GM21528 (cell line): ENCODE measurements around the gene FN3K.
"Not testable (repeated sequence)": the region's sequence is repeated elsewhere in the genome, so short reads cannot be mapped to it uniquely, and the experiment has no call there.

Experiments
- ATAC-seq: cut with Tn5 transposase; IDR thresholded peaks from one replicate; pipeline ENCODE4 v1.9.1; 2021; ENCODE audit warnings: mild to moderate bottlenecking, moderate library complexity; ENCODE audit not compliant: unreplicated experiment, low FRiP score

The FN3K gene

DNA sequence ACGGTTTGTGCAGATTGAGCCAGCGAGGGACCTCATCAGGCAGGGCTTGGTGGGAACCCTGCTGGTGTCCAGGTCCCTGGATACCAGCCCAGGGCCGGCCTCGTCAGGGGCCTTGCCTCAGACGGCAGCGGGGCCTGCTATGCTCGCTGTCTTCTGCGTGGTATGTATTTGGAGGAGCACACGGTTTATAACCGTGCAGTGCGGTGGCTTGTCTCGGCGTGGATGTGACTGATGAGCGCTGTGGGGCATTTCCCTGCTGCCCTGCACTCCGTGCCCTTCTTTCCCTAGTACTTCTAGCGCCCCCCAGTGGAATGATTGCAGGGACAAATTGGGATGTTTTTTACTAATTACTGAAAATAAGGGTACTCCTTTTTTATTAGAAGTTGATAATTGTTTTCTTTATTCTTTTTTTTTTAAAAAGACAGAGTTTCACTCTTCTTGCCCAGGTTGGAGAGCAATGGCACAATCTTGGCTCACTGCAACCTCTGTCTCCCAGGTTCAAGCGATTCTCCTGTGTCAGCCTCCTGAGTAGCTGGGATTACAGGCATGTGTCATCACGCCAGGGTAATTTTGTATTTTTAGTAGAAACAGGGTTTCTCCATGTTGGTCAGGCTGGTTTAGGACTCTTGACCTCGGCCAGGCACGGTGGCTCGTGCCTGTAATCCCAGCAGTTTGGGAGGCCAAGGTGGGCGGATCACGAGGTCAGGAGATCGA is 31.8 kb downstream of the FN3K start:
- ATAC-seq, result no peak

DNA sequence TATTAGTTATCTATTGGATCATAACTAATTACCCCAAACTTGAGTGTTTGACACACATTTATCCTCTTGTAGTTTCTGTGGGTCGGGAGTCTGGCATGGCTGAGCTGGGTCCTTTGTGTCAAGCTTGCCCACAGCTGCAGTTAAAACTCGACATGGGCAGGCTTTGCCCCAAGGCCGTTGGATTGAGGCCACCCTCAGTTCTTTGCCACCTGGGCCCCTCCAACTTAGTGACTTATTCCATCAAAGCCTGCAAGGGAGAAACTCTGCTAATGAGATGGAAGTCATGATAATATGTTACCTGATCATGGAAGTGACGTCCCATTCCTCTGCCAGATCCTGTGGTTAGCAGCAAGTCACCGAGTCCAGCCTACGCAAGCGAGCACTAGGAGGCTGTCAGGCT is 33.6 kb downstream of the FN3K start:
- ATAC-seq, result no peak

DNA sequence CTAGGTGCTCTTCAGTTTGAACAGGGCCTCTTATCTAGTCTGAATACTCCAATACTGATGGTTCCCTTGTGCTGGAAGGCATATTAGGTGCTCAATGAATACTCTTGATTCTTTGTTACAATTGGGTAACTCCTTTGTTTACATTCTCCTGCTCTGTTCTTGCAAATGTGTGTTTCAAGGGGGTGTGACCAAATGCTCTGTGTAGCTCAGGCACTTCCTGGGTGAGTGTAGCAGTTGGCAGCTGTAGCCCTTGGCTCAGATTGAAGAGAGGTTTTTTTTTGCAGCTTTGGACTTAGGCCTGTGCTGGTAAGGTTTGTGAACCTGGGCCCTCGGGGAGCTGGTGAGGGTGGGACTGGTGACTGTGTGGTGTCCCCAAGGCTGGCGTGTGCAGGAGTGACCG is 36.6 kb downstream of the FN3K start:
- no peak for ATAC-seq

DNA sequence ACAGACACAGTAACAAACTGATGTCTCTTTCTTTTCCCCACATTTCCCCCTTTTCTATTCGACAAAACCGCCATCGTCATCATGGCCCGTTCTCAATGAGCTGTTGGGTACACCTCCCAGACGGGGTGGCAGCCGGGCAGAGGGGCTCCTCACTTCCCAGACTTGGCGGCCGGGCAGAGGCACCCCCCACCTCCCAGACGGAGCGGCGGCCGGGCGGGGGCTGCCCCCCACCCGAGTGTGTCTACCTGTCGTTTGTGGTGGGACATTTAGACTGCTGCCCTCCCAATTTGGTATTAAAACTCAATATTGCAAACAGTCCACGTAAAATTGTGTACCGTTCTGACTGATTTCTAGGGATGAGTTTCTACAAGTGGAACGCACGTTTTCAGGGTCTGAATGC is 39.0 kb downstream of the FN3K start:
- ATAC-seq, result not testable (repeated sequence)

DNA sequence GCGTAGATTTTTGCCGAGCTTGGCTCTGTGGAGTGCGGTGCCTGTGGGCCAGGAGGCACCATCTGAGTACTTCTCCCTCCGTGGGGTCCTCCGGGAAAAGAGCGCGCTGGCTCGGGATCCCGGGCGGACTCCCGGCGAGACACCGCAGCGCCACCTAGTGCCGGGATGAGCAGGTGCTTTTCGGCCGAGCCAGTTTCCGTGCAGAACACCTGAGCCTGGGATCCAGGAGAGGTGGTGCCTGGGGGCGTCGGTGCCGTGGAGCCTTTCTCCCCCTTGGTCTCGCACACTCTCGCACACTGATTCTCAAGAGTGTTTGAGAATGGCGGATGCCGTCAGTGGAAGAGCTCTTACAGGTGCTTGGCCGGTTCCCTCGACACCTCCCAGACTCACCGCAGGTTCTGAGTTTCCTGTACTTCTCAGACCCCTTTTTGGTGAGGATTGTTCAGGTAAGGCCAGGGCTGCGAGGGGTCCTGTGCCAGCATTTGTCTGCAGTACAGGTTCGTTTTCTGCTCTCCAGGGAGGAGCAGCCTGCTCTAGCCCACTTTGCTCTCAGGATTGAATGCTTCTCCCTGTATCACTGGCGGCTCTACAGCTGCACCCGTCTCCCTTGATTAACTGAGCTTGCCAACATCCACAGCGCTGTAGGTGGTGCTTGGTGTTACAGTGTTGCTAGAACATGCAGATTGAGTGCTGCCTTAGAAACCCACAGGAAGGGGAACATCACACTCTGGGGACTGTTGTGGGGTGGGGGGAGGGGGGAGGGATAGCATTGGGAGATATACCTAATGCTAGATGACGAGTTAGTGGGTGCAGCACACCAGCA is 39.8 kb downstream of the FN3K start:
- ATAC-seq, result no peak

DNA sequence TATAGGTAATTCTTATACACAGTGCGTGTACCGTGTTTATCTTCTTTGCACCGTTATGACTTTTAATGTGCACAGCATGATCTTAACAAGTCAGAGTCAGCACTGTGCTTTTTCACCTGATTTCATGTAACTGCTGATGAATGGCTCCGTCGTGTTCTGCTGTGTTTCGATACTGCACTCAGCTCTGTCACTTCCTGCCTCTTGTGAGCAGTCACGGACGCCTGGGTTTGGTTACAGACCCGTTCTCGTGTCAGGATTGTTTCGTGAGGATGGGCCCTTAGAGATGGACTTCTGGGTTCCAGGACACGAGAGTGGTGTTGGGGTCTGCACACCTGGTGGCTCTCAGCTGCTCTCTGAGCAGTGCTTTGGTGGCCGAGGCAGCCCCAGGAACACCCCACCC is 41.0 kb downstream of the FN3K start:
- no peak for ATAC-seq

DNA sequence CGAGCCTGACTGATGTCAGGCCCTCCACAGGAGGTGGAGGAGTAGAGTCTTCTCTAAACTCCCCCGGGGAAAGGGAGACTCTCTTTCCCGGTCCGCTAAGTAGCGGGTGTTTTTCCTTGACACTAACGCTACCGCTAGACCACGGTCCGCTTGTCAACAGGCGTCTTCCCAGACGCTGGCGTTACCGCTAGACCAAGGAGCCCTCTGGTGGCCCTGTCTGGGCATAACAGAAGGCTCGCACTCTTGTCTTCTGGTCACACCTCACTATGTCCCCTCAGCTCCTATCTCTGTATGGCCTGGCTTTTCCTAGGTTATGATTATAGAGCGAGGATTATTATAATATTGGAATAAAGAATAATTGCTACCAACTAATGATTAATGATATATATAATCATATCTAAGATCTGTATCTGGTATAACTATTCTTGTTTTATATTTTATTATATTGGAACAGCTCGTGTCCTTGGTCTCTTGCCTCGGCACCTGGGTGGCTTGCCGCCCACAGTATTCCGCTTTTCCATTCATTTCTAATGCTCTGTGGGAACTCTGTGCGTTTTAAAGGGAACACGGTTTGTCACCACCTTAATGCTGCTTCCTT is 42.5 kb downstream of the FN3K start:
- ATAC-seq, result not testable (repeated sequence)

DNA sequence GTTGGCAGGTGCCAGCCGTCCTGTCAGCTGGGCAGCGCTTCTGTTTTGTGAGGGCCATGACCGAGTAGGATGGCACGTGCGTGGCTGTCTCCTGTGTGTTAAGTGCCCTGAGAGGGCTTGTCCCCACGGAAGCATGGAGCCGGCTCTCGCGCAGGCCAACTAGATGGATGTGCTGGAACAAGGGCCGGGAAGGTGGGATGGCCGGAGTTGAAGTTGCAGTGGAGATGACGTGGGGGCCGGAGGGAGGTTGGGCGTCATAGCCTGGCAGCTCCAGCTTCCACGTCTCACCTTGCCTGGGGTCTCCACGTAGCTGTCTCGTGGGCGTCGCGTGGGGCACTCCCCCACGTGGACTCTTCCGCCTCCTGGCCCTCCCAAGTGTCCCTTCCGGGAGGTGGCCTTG is 44.1 kb downstream of the FN3K start:
- no peak for ATAC-seq

DNA sequence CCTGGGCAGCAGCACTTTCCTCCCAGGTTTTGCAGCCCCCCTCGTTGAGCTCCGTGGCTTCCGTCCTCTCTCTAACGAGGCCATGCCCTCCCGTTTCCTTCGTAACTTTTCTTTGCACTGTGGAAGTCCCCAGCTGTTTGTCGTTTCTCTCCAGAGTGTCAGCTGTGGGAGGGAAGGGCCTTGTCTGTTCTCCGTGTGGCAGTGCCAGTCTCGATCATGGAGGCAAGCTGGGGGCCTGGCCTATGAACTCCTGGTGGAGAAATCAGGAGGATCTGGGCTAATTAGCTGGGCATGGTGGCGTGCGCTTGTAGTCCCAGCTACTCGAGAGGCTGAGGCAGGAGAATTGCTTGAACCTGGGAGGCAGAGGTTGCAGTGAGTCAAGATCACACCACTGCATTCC is 44.8 kb downstream of the FN3K start:
- no peak for ATAC-seq

DNA sequence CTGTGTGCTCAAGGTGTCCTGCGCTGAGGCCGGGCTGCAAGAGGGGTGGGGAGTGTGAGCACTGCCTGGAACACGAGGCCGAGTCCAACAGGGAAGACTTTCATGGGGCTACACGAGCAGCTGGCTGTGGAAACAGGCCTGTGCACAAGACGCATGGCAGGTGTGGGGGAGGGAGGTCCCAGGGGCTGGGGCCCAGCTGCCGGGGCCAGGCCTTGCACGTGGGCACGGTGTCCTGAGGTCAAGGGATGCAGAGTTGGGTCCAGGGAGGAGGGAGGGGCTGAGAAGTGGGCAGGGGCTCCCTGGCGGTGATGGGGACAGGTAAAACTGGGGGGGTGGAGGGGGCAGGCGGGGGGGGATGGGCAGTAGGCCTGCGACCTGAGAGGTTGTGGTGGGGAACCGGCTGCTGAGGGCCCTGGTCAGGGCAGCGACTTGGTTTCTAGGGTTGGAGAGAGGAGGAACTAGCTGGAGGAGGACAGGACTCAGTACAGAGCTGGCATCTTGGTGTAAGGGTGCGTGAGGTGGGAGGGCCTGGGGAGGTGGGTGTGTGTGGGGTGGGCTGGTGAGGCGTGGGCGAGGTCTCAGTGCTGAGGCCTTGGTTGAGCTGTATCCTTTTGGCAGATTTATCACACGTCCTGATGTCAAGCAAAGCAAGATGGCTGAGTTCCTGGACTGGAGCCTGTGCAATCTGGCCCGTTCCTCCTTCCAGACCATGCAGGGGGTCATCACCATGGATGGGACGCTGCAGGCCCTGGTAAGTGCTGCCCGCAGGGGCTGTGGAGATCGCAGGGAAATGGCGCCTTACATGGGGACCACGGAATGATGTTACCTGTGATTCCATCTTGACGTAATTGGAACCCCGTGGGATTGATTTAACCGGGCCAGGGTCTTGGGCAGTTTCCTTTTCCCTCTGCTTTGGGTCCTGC is 45.8 kb downstream of the FN3K start:
- no peak for ATAC-seq

DNA sequence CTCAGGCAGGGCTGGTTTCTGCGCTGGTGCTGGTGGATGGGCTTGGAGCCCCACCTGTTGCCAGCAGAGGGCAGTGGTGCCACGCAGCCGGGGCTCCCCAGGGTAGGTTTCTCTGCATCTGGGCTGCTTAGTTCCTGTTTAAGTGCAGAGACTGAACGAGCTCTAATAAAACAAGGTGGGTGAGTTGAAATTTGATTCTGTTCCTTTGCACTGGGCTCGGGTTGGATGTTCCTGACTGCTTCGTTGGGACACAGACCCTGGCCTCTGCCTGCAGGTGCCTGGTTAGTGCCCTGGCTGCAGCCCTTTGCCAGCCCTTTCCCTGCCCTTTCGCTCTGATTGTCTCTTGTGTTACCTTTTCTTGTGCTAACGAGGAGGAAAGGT is 46.5 kb downstream of the FN3K start:
- ATAC-seq, result no peak

DNA sequence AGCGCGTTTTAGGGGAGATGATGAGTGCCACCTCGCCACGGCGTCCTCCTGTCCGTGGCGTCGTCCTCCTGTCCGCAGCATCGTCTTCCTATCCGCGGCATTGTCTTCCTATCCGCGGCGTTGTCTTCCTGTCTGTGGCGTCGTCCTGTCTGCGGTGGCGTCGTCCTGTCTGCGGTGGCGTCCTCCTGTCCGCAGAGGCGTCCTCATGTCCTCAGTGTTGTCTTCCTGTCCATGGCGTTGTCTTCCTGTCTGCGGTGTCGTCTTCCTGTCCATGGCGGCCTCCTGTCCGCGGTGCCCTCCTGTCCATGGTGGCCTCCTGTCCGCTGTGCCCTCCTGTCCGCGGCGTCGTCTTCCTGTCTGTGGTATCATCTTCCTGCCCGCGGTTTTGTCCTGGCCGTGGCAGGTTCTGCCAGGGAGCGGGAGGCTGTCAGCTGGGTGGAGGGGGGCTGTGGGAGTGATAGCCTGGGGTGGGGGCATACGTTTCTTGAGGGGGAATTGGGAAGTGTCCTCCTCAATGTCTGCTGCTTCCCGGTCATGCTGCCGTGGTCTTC is 47.3 kb downstream of the FN3K start:
- ATAC-seq, result no peak

DNA sequence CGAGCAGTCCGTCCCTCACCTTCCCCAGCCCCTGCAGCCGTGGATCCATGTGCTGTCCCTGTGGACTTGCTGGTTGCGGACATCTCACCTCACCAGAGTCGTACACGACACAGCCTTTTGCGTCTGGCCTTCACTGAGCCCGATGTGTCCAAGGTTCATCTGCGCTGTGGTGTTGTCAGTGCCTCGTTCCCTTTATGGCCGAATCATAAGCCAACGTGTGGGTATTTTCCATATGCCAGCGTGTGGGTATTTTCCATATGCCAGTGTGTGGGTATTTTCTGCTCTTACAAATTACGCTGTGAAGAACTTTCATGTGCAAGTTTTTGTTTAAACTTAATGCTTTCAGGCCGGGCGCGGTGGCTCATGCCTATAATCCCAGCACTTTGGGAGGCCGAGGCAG is 48.1 kb downstream of the FN3K start:
- no peak for ATAC-seq

DNA sequence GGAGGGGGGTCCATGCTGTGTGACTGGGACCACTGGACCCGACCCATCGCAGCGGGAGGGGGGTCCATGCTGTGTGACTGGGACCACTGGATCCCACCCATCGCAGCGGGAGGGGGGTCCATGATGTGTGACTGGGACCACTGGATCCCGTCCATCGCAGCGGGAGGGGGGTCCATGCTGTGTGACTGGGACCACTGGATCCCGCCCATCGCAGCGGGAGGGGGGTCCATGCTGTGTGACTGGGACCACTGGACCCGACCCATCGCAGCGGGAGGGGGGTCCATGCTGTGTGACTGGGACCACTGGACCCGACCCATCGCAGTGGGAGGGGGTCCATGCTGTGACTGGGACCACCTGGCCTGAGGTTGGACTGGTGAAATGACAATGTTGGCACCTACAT is 50.2 kb downstream of the FN3K start:
- ATAC-seq, result not testable (repeated sequence)

DNA sequence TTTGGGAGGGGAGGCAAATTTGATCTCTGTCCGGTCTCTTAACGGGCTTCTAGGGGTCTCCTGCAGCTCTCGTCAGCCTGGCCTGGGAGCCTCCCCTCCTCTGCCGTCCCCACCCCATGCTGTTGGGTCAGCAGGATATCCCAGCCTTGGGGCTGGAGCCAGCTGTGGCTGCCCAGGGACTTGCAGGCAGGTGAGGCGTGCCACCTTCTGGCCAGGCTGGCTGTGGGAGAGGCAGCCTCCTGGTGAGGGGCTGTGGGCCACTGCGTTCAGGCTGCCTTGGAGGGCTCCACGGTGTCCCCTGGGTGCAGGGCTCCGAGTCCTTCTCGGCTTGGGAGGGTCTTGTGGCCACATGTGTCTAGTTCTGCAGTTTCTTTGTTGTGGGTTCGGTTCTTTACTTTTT is 51.0 kb downstream of the FN3K start:
- no peak for ATAC-seq

DNA sequence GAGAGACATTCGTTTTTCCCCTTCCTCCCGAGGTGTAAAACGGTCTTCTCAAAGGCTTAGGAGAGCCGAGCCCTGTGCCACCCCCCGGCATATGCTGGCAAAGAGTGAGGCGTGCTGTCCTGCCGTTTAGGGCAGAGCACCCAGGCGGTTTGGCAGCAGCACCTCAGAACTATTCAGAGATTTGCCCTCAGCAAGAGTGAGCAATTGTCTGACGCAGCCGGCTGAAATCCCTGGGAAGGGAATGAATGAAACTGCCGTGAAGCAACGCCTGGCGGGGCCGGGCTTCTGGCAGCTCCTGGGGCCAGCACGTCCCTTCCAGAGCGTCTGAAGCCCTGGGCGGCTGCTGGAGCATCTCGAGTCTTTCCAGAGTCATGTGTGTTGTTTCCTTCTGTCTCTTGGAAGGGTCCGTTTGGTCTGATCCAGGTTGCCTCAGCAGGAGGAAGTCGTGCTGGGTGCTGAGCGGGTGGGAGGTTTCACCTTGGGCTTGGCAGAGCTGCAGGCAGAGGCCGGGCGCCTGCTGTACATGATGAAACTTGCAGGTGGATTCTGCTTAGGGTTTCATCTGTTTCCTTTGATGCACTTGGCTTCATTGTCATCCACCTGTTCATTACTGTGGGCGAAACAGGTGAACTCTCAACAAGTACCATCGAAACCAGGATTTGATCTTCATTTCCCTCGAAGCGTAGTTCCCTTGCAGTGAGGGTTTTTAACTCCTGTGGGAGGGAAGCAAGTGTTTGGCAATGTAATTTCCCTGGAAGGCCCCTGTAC is 51.9 kb downstream of the FN3K start:
- no peak for ATAC-seq

DNA sequence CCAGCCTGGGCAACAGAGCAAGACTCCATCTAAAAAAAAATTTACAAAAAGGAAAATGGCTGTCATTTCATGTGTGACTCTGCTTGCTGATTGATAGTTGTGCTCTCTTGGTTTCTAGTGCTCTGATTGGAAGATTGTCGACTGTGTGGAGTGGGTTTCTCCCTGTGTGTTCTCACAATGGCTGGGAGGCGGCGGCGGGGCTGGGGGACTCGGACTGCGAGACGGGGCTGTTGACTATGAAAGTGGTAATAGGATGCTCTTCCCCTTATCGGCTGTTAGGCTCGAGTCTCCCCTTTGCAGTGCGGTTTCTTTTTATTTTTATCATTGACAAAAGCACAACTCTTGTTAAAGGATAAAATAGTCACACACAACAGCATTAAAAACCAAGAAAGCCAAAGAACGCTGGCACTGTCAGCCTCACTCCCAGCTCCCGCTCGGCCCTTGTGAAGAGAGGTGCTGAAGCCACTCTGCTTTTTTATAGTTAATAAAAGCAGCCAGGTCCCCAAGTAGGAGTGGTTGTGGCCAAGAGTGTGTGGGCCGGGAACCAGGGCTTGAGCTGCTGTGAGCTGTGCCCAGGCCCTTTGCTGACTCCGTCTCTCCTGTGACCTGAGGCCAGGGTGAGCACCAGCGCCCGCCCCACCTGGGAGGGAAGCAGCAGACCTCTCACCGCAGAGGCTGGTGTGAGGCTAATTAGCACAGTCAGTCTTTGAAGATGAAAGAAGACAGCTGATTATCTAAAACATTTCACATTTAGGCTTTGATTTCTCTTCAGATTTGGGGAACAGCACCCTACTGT is 53.0 kb downstream of the FN3K start:
- ATAC-seq, result no peak

DNA sequence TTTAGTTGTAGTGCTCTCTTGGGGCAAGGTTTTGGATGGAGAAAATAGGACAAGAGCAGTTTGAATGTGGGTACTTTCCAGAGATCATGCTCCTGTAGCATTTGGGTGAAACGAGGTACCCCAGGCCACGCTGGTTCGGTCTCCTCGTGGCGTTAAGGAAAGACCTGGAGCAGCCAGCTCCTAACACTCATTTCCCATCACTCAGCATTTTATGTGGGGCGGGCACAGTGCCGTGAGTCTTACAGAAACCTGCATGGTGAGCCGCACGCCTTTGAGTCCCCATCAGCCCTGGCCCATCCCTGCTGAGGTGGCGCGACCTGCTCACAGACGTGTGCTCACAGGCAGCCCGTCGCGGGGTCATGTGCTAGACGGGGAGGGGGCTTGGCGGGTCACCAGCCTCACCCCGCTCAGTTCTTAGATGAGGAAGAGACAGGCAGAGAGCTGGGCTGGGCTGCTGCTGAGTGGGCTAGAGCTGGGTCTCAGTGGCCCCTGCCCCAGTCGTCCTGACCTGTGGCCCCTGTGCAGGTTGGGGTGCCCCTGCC is 53.7 kb downstream of the FN3K start:
- ATAC-seq, result no peak

DNA sequence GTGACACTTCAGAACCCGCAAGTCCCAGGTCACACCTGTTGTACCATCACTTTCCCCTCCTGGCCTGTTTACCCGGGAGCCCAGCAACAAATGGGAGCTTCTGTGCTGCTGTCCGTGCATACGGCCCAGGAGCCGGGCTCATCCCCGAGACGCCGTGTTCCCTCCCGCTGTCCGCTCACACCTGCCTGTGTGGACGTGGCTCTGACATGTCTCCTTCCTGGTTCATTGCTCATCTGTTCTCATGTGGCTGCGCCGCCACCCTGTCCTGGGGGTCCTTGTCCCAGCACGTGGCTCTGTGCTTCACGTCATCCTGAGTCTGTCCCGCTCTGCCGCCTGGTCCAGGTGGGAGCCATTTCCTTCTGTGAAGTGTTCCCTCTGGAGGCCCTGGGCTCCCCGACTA is 54.4 kb downstream of the FN3K start:
- no peak for ATAC-seq
